ENCODE measurements around the gene KRT7. TPM values are rescaled to one million over a fixed set of nuclear protein-coding genes. Genes with fewer than 3 reads are reported as not detected.
A peak's percentile ranks its signal among the peaks of the same experiment; 100 is the strongest.

Gene KRT7
- total RNA-seq, 1 donor from 2014 or later, result 664 TPM

- Histone ChIP-seq H3K36me3 (no peaks in the 10 kb centered on the region), H3K4me3 (no peak overlapping the region), H3K9me3 (no peaks in the 10 kb centered on the region), H3K27me3 (no peaks in the 10 kb centered on the region), H3K27ac (peak overlapping the region; percentile 55), H3K4me1 (peaks cover 29% of the 10 kb centered on the region)
- intact Hi-C loops (cut with DNase I), result no loop called here
- no peak for ATAC-seq
- DNase-seq, result no peak
- TF ChIP-seq CTCF (IDR thresholded peaks at IDR 0.05), result no peak
Measured at GRCh38 chr12:52190860-52191729, 41.9 kb upstream of the KRT7 start.

DNA sequence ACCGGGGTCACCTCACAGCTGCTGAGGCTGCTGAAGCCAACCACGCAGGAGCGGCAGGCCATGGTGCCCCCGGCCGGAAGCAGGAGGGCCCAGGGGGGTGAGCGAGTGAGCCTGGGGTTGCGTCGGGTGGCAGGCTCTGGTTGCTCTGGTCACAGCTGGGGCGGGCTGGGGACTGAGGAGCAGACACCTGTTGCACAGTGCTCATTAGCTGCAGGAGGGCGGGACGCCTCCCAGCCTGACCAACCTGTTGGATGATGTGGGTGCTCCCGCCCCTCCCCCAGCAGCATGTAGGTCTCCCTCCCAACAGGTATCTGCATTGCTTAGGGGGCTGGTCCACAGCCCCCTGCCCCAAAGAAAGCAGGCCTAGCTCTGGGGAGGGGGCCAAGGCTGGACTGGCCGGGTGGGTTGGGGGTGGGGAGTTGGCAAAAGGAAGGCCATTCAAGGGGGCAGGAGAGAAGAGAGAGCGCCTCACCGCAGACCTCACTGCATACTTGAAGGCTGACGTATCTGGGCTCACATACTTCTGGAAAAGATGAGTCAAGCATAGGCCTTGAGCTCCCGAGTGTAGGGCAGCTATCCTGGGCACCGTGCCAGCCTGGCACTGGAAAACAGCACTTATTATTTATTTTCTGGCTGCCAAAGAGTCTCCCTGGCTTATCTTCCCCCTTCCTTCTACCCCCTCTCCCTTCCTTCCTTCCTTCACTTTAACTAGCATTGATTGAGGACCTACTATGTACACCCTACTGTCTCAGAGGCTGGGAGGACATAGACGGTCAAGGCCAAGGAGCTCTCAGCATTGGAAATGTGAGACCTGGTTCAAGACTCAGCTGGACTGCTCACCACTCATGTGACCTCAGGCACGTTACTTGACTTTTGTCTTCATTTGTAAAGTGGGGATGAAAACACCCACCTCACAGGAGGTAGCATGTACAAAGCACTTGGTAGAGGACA lies 40.9 kb upstream of the KRT7 start, which contains the start of gene KRT80:
Gene KRT80 (minus strand): TSS at position 174 of the 951 bp plus-strand sequence. CDS start 112 bp downstream, at position 62.
- ATAC-seq (peak; percentile 78), DNase-seq (peak; percentile 90)
- Histone ChIP-seq H3K36me3 (no peaks in the 10 kb centered on the region), H3K27me3 (no peaks in the 10 kb centered on the region), H3K27ac (peak within 1 kb of the TSS; percentile 55), H3K4me3 (no peak within 1 kb of the TSS), H3K4me1 (peaks cover 29% of the 10 kb centered on the region), H3K9me3 (no peaks in the 10 kb centered on the region)
- TF ChIP-seq CTCF (IDR thresholded peaks at IDR 0.05), result no peak
- intact Hi-C loops (cut with DNase I), result no loop called here

GRCh38 chr12:52193532-52193931 lies 39.5 kb upstream of the KRT7 start:
- ATAC-seq (no peak), DNase-seq (no peak)
- no peaks in the 10 kb centered on the region for H3K27me3 ChIP-seq
- H3K4me3 ChIP-seq, result no peak overlapping the region
- no peak for TF ChIP-seq CTCF (IDR thresholded peaks at IDR 0.05)
- H3K36me3 ChIP-seq, result no peaks in the 10 kb centered on the region
- H3K9me3 ChIP-seq, result no peaks in the 10 kb centered on the region
- intact Hi-C loops (cut with DNase I), result no loop called here
- H3K27ac ChIP-seq, result peak overlapping the region; percentile 55
- peaks cover 42% of the 10 kb centered on the region for H3K4me1 ChIP-seq

DNA sequence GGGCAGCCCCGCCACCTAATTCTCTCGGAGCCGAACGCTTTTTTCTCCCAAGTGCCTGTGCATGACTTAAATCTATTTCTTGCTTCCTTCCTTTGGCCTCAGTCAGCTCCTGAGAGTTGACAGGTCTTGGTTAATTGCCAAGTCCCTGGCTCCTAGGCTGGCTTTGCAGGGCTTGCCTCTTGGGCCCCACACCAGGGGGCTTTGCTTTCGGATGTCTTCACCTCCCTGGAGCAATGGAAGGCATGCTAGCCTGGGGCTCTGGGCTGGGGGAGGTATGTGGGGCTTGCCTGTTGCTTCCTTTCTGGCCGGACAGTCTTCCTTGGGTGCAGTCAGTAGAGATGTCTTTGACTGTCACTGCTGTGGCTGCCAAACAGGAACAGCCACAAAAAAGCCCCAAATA lies 39.1 kb upstream of the KRT7 start:
- peak overlapping the region; percentile 55 for H3K27ac ChIP-seq
- intact Hi-C loops (cut with DNase I), result no loop called here
- no peak overlapping the region for H3K4me3 ChIP-seq
- ATAC-seq, result no peak
- H3K9me3 ChIP-seq, result no peaks in the 10 kb centered on the region
- H3K27me3 ChIP-seq, result no peaks in the 10 kb centered on the region
- no peak for DNase-seq
- H3K36me3 ChIP-seq, result no peaks in the 10 kb centered on the region
- H3K4me1 ChIP-seq, result peaks cover 47% of the 10 kb centered on the region
- no peak for TF ChIP-seq CTCF (IDR thresholded peaks at IDR 0.05)

- intact Hi-C loops (cut with DNase I), result no loop called here
- Histone ChIP-seq H3K9me3 (no peaks in the 10 kb centered on the region), H3K27ac (no peak overlapping the region), H3K4me1 (peaks cover 50% of the 10 kb centered on the region), H3K27me3 (no peaks in the 10 kb centered on the region), H3K4me3 (no peak overlapping the region), H3K36me3 (no peaks in the 10 kb centered on the region)
- DNase-seq (no peak), ATAC-seq (no peak)
- no peak for TF ChIP-seq CTCF (IDR thresholded peaks at IDR 0.05)
Measured at GRCh38 chr12:52195065-52195730, 37.8 kb upstream of the KRT7 start.

All from upper lobe of right lung (tissue), 1 donor.